ENCODE results near the gene C14orf180. TPM values are rescaled to one million over a fixed set of nuclear protein-coding genes. Genes with fewer than 3 reads are reported as not detected.

The C14orf180 gene
- total RNA-seq, 1 donor from 2014 or later = 0.14 TPM

DNA sequence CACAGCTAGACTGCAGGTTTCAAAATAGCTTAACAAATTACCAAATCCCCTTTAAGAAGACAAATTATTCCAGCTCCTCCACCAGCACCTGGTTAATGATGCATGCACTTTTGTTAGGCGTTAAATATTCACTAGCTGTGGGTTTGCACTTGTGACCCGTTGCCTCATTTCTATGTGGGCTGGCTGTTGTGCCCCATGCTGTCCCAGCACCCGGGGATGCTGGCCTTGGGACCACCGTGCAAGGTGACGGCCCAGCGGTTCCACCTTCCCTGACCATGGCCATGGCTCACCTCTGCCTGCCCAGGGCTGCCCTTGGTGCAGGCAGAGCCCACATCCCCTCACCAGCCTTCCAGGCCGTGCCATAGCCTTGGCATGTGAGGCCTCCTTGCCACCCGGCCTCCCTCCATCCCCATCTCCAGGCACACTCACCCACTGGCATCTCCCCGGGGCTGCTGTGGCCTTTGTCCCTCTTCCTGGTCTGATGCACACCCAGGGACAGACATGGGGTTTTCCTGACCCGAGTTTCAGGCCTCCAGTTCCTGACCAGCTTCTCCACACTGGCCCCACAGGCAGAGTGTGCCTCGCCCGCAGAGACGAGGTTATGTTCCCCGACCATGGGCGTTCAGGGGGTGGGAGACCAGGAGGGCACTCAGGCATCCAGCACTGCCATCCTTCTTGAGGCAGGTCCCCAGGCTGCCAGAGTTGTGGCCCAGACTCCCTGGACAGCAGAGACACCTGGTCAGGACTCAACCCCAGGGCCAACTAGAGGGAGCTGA lies 20.3 kb upstream of the C14orf180 start:
- Histone ChIP-seq H3K4me3 (no peak overlapping the region), H3K9me3 (no peaks in the 10 kb centered on the region), H3K4me1 (no peaks in the 10 kb centered on the region), H3K27me3 (peaks cover 16% of the 10 kb centered on the region), H3K36me3 (no peaks in the 10 kb centered on the region), H3K27ac (no peak overlapping the region)
- ATAC-seq = no peak
- TF ChIP-seq, protein P1, sequence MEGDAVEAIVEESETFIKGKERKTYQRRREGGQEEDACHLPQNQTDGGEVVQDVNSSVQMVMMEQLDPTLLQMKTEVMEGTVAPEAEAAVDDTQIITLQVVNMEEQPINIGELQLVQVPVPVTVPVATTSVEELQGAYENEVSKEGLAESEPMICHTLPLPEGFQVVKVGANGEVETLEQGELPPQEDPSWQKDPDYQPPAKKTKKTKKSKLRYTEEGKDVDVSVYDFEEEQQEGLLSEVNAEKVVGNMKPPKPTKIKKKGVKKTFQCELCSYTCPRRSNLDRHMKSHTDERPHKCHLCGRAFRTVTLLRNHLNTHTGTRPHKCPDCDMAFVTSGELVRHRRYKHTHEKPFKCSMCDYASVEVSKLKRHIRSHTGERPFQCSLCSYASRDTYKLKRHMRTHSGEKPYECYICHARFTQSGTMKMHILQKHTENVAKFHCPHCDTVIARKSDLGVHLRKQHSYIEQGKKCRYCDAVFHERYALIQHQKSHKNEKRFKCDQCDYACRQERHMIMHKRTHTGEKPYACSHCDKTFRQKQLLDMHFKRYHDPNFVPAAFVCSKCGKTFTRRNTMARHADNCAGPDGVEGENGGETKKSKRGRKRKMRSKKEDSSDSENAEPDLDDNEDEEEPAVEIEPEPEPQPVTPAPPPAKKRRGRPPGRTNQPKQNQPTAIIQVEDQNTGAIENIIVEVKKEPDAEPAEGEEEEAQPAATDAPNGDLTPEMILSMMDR (IDR thresholded peaks at IDR 0.05) = no peak
- DNase-seq = peak; percentile 56
- intact Hi-C loops (cut with DNase I) = no loop called here

DNA sequence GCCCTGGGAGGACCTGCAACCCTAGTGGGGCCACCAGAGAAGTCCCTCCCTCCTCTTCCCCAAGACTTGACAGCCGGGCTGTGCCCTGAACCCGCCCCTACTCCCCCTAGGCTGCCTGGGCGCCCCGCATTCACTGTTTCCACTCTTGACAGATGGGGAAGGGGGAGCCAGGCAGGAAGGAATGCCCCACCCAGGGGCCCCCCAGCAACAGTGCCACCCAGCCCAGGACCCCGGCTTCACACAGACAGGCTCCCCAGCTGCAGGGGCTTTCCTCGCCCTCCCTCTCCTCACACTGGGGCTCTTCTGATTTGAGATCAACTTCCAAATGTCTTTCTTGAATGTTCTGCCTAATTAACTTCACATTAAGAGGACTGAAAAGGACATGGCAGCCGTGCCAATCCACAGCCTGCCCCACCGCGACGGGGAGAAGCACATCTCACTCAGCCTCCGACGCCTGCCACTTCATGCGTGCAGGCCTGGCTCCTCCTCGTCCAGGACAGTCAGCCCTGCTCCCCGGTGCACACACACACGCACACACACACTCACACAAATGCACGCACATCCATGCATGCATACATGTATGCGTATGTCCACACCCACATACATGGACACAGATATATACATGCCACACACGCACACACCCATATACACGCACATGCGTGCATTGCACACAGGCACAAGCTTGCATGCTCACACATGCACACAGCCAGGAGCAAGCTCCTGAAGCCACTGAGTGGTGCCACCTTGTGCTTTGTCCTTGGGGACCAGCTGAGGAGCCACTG lies 19.6 kb upstream of the C14orf180 start:
- no peaks in the 10 kb centered on the region for H3K4me1 ChIP-seq
- H3K9me3 ChIP-seq = no peaks in the 10 kb centered on the region
- peak; percentile 46 for DNase-seq
- no peak overlapping the region for H3K4me3 ChIP-seq
- intact Hi-C loops (cut with DNase I) = loop anchor here (10.0 kb wide), 1 partner anchor 425 kb away; the partner anchor contains the start of gene KIF26A
- H3K36me3 ChIP-seq = no peaks in the 10 kb centered on the region
- ATAC-seq = no peak
- H3K27me3 ChIP-seq = peaks cover 22% of the 10 kb centered on the region
- TF ChIP-seq, protein P1 (IDR thresholded peaks at IDR 0.05) = no peak
- no peak overlapping the region for H3K27ac ChIP-seq

DNA sequence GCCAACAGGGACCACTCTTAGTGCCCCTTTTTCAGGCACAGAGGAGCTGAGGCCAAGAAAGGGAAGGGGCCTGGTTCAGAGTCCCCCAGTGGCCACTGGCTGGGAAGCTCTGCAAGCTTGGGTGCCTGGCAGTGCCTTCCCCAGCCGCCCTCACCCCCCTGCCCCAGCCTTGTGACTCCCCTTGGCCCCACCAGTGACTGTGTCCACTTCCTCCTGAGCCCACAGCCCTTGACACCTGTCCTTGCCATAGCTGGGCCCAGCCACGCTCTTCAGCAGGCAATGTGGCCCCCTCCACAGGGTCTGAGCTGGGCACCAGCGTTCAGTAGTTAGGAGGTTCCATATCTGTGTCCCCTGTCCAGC lies 19.0 kb upstream of the C14orf180 start:
- H3K4me3 ChIP-seq = no peak overlapping the region
- intact Hi-C loops (cut with DNase I) = loop anchor here (10.0 kb wide), 1 partner anchor 426 kb away; the partner anchor contains the start of gene KIF26A
- DNase-seq (no peak), ATAC-seq (no peak)
- TF ChIP-seq, protein P1 (IDR thresholded peaks at IDR 0.05) = no peak
- no peaks in the 10 kb centered on the region for H3K4me1 ChIP-seq
- peaks cover 25% of the 10 kb centered on the region for H3K27me3 ChIP-seq
- no peaks in the 10 kb centered on the region for H3K9me3 ChIP-seq
- no peak overlapping the region for H3K27ac ChIP-seq
- no peaks in the 10 kb centered on the region for H3K36me3 ChIP-seq

DNA sequence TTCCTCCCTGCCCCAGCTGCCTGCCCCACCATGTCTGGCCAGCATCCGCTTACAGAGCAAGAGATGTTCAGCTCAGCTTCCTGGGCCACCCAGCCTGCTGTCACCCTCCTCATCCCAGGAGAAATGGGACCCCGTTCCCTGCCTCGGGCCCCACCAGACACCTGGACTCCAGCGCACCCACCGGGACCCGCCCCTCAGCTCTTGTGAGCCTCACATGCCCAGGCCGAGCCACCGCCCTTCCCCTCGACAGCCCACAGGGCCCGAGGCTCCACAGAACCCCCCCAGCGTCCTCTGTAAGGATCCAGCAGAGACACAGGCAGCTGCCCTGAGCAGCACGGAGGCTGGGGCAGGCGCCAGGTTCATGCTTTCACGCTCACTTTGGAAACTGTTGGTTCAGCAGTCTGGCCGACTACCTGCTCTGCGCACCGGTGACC lies 18.4 kb upstream of the C14orf180 start:
- TF ChIP-seq, protein P1 (IDR thresholded peaks at IDR 0.05) = no peak
- no peak for DNase-seq
- ATAC-seq = no peak
- H3K36me3 ChIP-seq = no peaks in the 10 kb centered on the region
- H3K4me3 ChIP-seq = no peak overlapping the region
- no peak overlapping the region for H3K27ac ChIP-seq
- H3K27me3 ChIP-seq = peaks cover 28% of the 10 kb centered on the region
- H3K9me3 ChIP-seq = no peaks in the 10 kb centered on the region
- no peaks in the 10 kb centered on the region for H3K4me1 ChIP-seq
- intact Hi-C loops (cut with DNase I) = loop anchor here (10.0 kb wide), 1 partner anchor 426 kb away; the partner anchor contains the start of gene KIF26A

DNA sequence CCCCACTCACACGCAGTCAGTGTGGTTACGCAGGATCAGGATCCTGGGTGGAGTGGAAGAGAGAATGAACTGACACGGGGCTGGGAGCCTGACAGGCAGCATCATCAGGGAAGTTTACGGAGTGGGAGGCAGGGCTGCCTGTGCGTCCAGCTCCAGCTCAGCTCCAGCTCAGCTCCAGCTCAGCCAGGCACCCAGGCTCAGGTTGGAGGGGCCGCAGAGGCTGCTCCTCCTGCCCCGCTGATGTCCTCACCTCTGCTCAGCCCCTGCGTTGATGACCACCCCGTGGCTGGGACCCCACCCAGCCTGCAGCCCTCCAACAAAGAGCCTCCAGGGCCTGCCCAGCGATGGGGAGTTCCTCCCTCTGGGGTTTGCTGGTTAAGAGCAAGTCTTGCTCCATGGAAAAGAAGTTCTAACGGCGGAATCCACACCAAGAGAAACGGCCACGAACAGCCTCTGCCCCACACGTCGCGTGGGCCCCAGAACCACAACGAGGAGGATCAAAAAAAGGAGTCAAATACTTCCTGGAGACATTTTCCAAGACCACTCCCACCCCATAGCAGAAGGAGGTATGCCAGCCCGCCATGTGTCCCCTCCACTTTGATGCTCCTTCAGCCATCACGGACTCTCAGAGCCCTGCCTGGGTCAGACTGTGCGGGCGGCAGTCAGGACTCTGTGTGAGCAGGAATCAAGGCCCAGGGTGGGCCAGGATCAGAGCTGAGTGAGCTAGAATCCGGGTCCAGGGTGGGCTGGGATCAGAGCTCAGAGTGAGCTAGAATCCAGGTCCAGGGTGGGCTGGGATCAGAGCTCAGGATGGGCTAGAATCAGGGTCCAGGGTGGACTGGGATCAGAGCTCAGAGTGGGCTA lies 17.7 kb upstream of the C14orf180 start:
- intact Hi-C loops (cut with DNase I) = loop anchor here (10.0 kb wide), 1 partner anchor 427 kb away; the partner anchor contains the start of gene KIF26A
- DNase-seq (no peak), ATAC-seq (no peak)
- H3K27me3 ChIP-seq = peaks cover 27% of the 10 kb centered on the region
- no peaks in the 10 kb centered on the region for H3K36me3 ChIP-seq
- H3K27ac ChIP-seq = no peak overlapping the region
- TF ChIP-seq, protein P1 (IDR thresholded peaks at IDR 0.05) = no peak
- H3K9me3 ChIP-seq = no peaks in the 10 kb centered on the region
- H3K4me1 ChIP-seq = no peaks in the 10 kb centered on the region
- H3K4me3 ChIP-seq = no peak overlapping the region
